HCT116 (cell line): Measurements from ENCODE around the gene ACOT8. TPM values are rescaled to one million over a fixed set of nuclear protein-coding genes. Genes with fewer than 3 reads are reported as not detected.

Experiments used
- ATAC-seq: fragments of 200-7000 bp; cut with Tn5 transposase; 2 replicates; pipeline ENCODE4 v1.9.1; 2020; ENCODE audit warnings: mild to moderate bottlenecking, moderate library complexity
- BruUV-seq: library from RNA; stranded (reverse); fragments of 400-500 nt; replicated peaks from 2 replicates; lab custom pipeline; 2021; lab: Mats Ljungman, UMichigan
- CTCF ChIA-PET: fragments of 300-600 bp; sonication (Branson Sonifier 250); formaldehyde crosslinking; loops from one replicate; lab custom pipeline; 2021; ENCODE audit warnings: antibody characterized with exemption; lab: Charles Lee
- POLR2A ChIA-PET: fragments of 300-600, 350-600 bp; sonication (Branson Sonifier 250); formaldehyde crosslinking; loops from one replicate; lab custom pipeline; 2021; ENCODE audit warnings: antibody characterized with exemption; lab: Charles Lee
- RAD21 ChIA-PET, 2 experiments: fragments of 300-600 bp; sonication (Branson Sonifier 250); formaldehyde crosslinking; loops; one replicate each; lab custom pipeline; 2023; ENCODE audit warnings: low total read pairs in 2 of 2; ENCODE audit not compliant: uncharacterized antibody in 2 of 2, unreplicated experiment in 2 of 2, low non-redundant PET in 1 of 2; lab: Charles Lee
- DNase-seq: peaks from one replicate; pipeline ENCODE4 v3.0.0-alpha.2; 2010; ENCODE audit warnings: low read depth, low spot score
- H2AFZ ChIP-seq: fragments of 200-600 bp; shearing (Covaris generic), sonication (generic); 2 replicates; pipeline ENCODE4 v1.6.1; 2017; ENCODE audit warnings: low read depth, mixed run types, mixed read lengths, antibody characterized with exemption, low read length; ENCODE audit not compliant: poor library complexity, severe bottlenecking
- H3K27ac ChIP-seq: 2 replicates; pipeline ENCODE4 v1.5.1; 2012; ENCODE audit warnings: low read depth, low read length
- H3K27me3 ChIP-seq: fragments of 200-600 bp; sonication (generic); 2 replicates; pipeline ENCODE4 v1.6.1; 2016; ENCODE audit warnings: mixed run types, low read length, mixed read lengths; ENCODE audit not compliant: insufficient read depth
- H3K36me3 ChIP-seq, 2 experiments: fragments of 200-500 bp in 1 of 2; fragments of 200-600 bp in 1 of 2; sonication (Bioruptor generic) in 1 of 2; sonication (generic) in 1 of 2; 2 replicates each; pipeline versions ENCODE4 v1.5.1 to v1.6.1; 2014 to 2016; ENCODE audit warnings: low read length in 2 of 2, inconsistent platforms in 1 of 2, mixed read lengths in 1 of 2, mixed run types in 1 of 2; ENCODE audit not compliant: insufficient read depth in 2 of 2, control insufficient read depth in 1 of 2
- H3K4me1 ChIP-seq, 2 experiments: fragments of 200-600 bp in 1 of 2; sonication (generic) in 1 of 2; 2 replicates each; pipeline versions ENCODE4 v1.5.1 to v1.6.1; 2012 to 2017; ENCODE audit warnings: low read length in 2 of 2, inconsistent platforms in 1 of 2, mild to moderate bottlenecking in 1 of 2, mixed read lengths in 1 of 2, mixed run types in 1 of 2, moderate library complexity in 1 of 2; ENCODE audit not compliant: insufficient read depth in 2 of 2, control insufficient read depth in 1 of 2
- H3K4me2 ChIP-seq: fragments of 200-600 bp; sonication (generic); 2 replicates; pipeline ENCODE4 v1.6.1; 2017; ENCODE audit warnings: mixed run types, low read length, mixed read lengths
- H3K4me3 ChIP-seq, 2 experiments: fragments of 200-600 bp in 1 of 2; sonication (generic) in 1 of 2; replicated peaks in 1 of 2; 2 replicates each; pipeline ENCODE4 v1.5.1; 2011 to 2016; ENCODE audit warnings: low read length in 2 of 2, control low read depth in 1 of 2, low read depth in 1 of 2, mild to moderate bottlenecking in 1 of 2, mixed read lengths in 1 of 2, mixed run types in 1 of 2
- H3K79me2 ChIP-seq: fragments of 200-600 bp; sonication (generic); 2 replicates; pipeline ENCODE4 v1.6.1; 2017; ENCODE audit warnings: mild to moderate bottlenecking, mixed run types, low read length, moderate library complexity, mixed read lengths; ENCODE audit not compliant: insufficient read depth
- H3K9ac ChIP-seq: fragments of 200-600 bp; sonication (generic); 2 replicates; pipeline ENCODE4 v1.6.1; 2016; ENCODE audit warnings: low read length, mixed read lengths
- H3K9me2 ChIP-seq: fragments of 200-600 bp; sonication (generic), shearing (Covaris generic); 2 replicates; pipeline ENCODE4 v1.6.1; 2017; ENCODE audit warnings: mixed run types, mild to moderate bottlenecking, moderate library complexity; ENCODE audit not compliant: insufficient read depth
- H3K9me3 ChIP-seq, 2 experiments: fragments of 200-500 bp in 1 of 2; fragments of 200-600 bp in 1 of 2; sonication (Bioruptor generic) in 1 of 2; sonication (generic) in 1 of 2; 2 replicates each; pipeline ENCODE4 v1.6.1; 2014 to 2017; ENCODE audit warnings: low read length in 2 of 2, mixed read lengths in 2 of 2, inconsistent platforms in 1 of 2, low read depth in 1 of 2, mild to moderate bottlenecking in 1 of 2, mixed run types in 1 of 2, moderate library complexity in 1 of 2; ENCODE audit not compliant: control insufficient read depth in 1 of 2, insufficient read depth in 1 of 2
- H4K20me1 ChIP-seq: fragments of 200-600 bp; sonication (generic), shearing (Covaris generic); 2 replicates; pipeline ENCODE4 v1.6.1; 2017; ENCODE audit warnings: mixed run types, mild to moderate bottlenecking, moderate library complexity; ENCODE audit not compliant: insufficient read depth
- EZH2phosphoT487 ChIP-seq: fragments of 200-600 bp; IDR thresholded peaks from 2 replicates; pipeline ENCODE4 v1.6.1; 2018; ENCODE audit warnings: antibody characterized with exemption, borderline replicate concordance
- JUND ChIP-seq: IDR thresholded peaks from 2 replicates; pipeline ENCODE4 v1.6.1; 2012
- SP1 ChIP-seq: IDR thresholded peaks from 2 replicates; pipeline ENCODE4 v1.6.1; 2012; ENCODE audit warnings: low read depth
- intact Hi-C: fragments of 100-400 bp; cut with micrococcal nuclease; formaldehyde crosslinking; loops from 2 replicates; pipeline ENCODE4 v1.10.0; 2022
- total RNA-seq: library from RNA; stranded (reverse); gene quantifications from one replicate; pipeline ENCODE4 v1.2.1, GENCODE V29; 2021; ENCODE audit not compliant: unreplicated experiment
- TF ChIP-seq, protein P1 (sequence below): IDR thresholded peaks from 2 replicates; pipeline ENCODE4 v1.6.1; 2012; ENCODE audit warnings: low read depth
- TF ChIP-seq, protein P2 (sequence below), 3 experiments: fragments of 200-600 bp in 1 of 3; sonication (generic) in 1 of 3; IDR thresholded peaks in 2 of 3; conservative IDR thresholded peaks in 1 of 3; 2 replicates each; pipeline ENCODE4 v1.5.1; 2012 to 2017; ENCODE audit warnings: low read depth in 2 of 3, low read length in 2 of 3, antibody characterized with exemption in 1 of 3, borderline replicate concordance in 1 of 3, control low read depth in 1 of 3, mild to moderate bottlenecking in 1 of 3, mixed read lengths in 1 of 3, mixed run types in 1 of 3, moderate library complexity in 1 of 3; ENCODE audit not compliant: insufficient read depth in 1 of 3

ACOT8 gene
- total RNA-seq, 1 experiment from 2014 or later, result 12.2 TPM

DNA sequence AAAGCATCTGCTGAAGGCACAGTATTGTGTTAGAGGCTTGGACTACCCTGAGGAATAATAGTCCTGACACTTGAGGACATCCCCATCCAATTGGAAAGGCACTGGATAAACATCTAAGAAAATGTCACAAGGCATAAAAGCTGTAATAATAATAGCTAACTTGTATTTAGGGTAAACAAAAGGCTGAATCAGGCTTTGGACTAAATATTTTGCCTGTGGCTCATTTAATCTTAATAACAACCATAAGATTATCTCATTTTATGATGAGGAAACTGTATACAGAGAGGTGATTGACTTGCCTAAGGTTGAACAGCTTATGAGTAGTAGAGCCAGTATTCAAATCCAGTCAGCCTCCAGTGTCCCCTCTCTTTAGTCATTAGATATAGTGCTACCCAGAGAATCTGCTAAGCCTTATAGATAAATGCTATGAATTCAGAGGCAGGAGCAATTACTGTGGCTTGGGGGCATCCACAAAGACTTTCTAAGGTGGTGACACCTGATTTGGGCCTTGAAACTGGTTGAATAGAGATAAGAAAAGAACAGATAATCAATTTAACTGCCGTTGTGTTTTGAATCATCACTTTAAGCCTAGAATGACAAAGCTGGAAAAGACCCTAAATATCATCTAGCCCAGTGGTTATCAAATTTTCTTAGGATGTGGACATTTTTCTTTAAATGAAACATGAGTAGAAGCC is 16.4 kb upstream of the ACOT8 start:
- H2AFZ ChIP-seq, result no peak overlapping the region
- H3K9me3 ChIP-seq, result no peaks in the 10 kb centered on the region
- H3K27ac ChIP-seq, result no peak overlapping the region
- RAD21 ChIA-PET, result no interaction called here
- intact Hi-C loops, result no loop called here
- H3K9ac ChIP-seq, result no peak overlapping the region
- DNase-seq (no peak), ATAC-seq (no peak)
- no peaks in the 10 kb centered on the region for H3K9me2 ChIP-seq
- CTCF ChIA-PET, result no interaction called here
- no peak overlapping the region for H3K4me2 ChIP-seq
- BruUV-seq, result no TSS peak
- no peaks in the 10 kb centered on the region for H3K4me1 ChIP-seq
- H4K20me1 ChIP-seq, result no peaks in the 10 kb centered on the region
- H3K4me3 ChIP-seq, result no peak overlapping the region
- TF ChIP-seq EZH2phosphoT487 (no peak), SP1 (no peak), JUND (no peak)
- TF ChIP-seq, protein P1, sequence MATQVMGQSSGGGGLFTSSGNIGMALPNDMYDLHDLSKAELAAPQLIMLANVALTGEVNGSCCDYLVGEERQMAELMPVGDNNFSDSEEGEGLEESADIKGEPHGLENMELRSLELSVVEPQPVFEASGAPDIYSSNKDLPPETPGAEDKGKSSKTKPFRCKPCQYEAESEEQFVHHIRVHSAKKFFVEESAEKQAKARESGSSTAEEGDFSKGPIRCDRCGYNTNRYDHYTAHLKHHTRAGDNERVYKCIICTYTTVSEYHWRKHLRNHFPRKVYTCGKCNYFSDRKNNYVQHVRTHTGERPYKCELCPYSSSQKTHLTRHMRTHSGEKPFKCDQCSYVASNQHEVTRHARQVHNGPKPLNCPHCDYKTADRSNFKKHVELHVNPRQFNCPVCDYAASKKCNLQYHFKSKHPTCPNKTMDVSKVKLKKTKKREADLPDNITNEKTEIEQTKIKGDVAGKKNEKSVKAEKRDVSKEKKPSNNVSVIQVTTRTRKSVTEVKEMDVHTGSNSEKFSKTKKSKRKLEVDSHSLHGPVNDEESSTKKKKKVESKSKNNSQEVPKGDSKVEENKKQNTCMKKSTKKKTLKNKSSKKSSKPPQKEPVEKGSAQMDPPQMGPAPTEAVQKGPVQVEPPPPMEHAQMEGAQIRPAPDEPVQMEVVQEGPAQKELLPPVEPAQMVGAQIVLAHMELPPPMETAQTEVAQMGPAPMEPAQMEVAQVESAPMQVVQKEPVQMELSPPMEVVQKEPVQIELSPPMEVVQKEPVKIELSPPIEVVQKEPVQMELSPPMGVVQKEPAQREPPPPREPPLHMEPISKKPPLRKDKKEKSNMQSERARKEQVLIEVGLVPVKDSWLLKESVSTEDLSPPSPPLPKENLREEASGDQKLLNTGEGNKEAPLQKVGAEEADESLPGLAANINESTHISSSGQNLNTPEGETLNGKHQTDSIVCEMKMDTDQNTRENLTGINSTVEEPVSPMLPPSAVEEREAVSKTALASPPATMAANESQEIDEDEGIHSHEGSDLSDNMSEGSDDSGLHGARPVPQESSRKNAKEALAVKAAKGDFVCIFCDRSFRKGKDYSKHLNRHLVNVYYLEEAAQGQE, result no peak
- TF ChIP-seq, protein P2, sequence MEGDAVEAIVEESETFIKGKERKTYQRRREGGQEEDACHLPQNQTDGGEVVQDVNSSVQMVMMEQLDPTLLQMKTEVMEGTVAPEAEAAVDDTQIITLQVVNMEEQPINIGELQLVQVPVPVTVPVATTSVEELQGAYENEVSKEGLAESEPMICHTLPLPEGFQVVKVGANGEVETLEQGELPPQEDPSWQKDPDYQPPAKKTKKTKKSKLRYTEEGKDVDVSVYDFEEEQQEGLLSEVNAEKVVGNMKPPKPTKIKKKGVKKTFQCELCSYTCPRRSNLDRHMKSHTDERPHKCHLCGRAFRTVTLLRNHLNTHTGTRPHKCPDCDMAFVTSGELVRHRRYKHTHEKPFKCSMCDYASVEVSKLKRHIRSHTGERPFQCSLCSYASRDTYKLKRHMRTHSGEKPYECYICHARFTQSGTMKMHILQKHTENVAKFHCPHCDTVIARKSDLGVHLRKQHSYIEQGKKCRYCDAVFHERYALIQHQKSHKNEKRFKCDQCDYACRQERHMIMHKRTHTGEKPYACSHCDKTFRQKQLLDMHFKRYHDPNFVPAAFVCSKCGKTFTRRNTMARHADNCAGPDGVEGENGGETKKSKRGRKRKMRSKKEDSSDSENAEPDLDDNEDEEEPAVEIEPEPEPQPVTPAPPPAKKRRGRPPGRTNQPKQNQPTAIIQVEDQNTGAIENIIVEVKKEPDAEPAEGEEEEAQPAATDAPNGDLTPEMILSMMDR (IDR thresholded peaks at IDR 0.05 in 2 of 3, conservative IDR thresholded peaks at IDR 0.05 in 1 of 3; ENCODE audit: borderline replicate concordance in 1 of 3, insufficient read depth in 1 of 3, low read depth in 2 of 3, low read length in 2 of 3), result no peak
- no peaks in the 10 kb centered on the region for H3K36me3 ChIP-seq
- POLR2A ChIA-PET, result no interaction called here
- H3K27me3 ChIP-seq, result no peaks in the 10 kb centered on the region
- H3K79me2 ChIP-seq, result no peaks in the 10 kb centered on the region
